ENCODE data around the gene GFPT1. TPM values are rescaled to one million over a fixed set of nuclear protein-coding genes. Genes with fewer than 3 reads are reported as not detected.

GFPT1 gene
- total and polyA plus RNA-seq, 9 of the 15 experiments (the other 6 are each of a cell fraction or from before 2014, with no cell fraction given), result 6.6 to 38.3 (median 15.9) TPM

DNA sequence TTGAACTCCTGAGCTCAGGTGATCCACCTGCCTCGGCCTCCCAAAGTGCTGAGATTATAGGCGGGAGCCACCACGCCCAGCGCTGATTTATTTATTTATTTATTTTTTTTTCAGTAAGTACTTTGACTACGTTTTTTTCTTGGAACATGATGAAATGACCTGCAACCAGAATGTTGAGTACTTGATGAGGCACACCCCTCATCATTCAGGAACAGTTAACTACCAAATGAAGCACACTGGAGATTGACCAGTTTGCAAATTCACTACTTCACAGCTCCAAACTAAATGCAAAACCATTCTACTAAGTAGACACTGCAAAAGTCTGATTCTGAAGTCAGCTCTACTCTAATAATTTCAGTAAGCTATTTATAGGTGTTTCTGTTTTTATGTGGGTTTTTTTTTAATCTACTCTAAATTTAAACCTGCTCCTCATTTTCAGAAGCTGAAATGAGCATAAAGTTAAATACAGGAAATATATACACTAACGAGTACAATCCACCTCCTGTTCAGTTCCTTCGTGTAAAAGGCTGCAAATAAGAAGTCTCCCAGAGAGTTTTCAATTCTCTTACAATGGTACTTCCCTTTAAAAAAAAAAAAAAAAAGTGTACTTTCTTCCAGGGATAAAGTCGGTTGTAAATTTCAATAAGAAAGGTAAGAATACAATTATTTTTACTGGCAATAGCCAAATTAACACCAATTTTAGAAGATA lies 1.4 kb downstream of the GFPT1 start (continued):
- peak; percentile 54; the same call in 1 of the 2 replicates for TF ChIP-seq PML (IDR thresholded peaks at IDR 0.05; ENCODE audit: low read length)
- no peak for TF ChIP-seq SREBF1 (IDR thresholded peaks at IDR 0.05; ENCODE audit: borderline replicate concordance, low read depth, low read length)
- peak in 1 of 2 experiments; percentile 43; a peak in 1 of 4 replicates for TF ChIP-seq ARNT (IDR thresholded peaks at IDR 0.05)
- no peak for TF ChIP-seq FUS (optimal IDR thresholded peaks at IDR 0.05; ENCODE audit: low read depth, low read length)
- TF ChIP-seq ZNF436 (CRISPR knock-in tag; IDR thresholded peaks at IDR 0.05), result no peak
- no peak for TF ChIP-seq BRCA1 (IDR thresholded peaks at IDR 0.05)
- no peak for TF ChIP-seq BRCA1 (CRISPR knock-in tag; IDR thresholded peaks at IDR 0.05)
- no peak for TF ChIP-seq KLF10 (CRISPR knock-in tag; IDR thresholded peaks at IDR 0.05)
- TF ChIP-seq, protein P1, sequence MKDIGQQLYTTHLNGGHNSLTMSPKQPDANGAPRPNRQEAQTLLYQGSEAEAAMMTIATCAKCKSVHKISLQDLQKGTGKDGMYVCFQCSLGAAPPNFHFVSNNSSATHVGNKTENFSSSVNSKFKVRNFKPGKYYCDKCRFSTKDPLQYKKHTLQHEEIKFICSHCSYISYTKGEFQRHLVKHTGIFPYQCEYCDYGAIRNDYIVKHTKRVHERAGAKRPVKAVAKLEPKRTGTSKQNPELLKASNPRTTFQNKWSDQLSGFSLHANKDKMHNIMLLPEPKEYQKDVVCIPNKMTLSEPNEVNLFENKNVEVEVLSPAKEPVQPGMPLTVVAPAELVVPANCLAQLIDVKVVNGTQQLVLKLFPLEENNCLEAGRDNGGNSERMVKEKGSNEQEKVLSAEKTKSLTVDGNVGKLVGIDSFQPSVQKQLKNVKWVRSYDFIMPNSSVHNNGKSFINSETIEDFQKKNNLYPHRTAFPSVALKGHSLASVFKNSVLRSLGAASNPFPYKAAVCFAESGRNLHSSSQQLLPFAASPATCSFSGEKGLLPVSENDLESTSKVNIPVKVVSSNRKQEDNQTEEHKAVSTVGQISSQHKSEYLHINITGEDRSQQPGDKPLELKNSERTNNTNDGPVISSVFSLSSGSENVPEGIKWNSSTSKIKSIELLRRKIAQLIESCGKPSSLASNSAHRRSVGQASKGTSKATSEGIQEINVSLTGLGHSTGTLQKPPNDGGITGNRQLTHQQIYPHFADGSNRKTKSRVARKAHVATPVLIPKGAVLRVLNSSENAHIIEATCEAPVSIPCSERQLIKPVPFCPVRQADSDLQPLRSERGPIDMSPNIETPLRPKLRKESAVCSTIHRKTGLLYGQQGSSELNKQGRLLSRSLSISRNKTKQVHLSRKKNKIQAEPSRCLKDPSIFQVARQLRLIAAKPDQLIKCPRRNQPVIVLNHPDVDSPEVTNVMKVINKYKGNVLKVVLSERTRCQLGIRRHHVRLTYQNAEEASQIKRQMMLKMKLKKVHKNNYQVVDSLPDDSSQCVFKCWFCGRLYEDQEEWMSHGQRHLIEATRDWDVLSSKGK (CRISPR knock-in tag; IDR thresholded peaks at IDR 0.05), result no peak
- TF ChIP-seq, protein P2, sequence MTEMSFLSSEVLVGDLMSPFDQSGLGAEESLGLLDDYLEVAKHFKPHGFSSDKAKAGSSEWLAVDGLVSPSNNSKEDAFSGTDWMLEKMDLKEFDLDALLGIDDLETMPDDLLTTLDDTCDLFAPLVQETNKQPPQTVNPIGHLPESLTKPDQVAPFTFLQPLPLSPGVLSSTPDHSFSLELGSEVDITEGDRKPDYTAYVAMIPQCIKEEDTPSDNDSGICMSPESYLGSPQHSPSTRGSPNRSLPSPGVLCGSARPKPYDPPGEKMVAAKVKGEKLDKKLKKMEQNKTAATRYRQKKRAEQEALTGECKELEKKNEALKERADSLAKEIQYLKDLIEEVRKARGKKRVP (CRISPR knock-in tag; IDR thresholded peaks at IDR 0.05), result peak; percentile 99
- TF ChIP-seq GATA2 (CRISPR knock-in tag; IDR thresholded peaks at IDR 0.05), result no peak
- TF ChIP-seq ZSCAN32 (CRISPR knock-in tag; IDR thresholded peaks at IDR 0.05), result peak; percentile 94
- TF ChIP-seq MTA3 (IDR thresholded peaks at IDR 0.05; ENCODE audit: borderline replicate concordance), result 0 out of 2 replicates have a peak, but pooled peaks have one; percentile 27
- TF ChIP-seq, protein P3, sequence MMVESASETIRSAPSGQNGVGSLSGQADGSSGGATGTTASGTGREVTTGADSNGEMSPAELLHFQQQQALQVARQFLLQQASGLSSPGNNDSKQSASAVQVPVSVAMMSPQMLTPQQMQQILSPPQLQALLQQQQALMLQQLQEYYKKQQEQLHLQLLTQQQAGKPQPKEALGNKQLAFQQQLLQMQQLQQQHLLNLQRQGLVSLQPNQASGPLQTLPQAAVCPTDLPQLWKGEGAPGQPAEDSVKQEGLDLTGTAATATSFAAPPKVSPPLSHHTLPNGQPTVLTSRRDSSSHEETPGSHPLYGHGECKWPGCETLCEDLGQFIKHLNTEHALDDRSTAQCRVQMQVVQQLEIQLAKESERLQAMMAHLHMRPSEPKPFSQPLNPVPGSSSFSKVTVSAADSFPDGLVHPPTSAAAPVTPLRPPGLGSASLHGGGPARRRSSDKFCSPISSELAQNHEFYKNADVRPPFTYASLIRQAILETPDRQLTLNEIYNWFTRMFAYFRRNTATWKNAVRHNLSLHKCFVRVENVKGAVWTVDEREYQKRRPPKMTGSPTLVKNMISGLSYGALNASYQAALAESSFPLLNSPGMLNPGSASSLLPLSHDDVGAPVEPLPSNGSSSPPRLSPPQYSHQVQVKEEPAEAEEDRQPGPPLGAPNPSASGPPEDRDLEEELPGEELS (CRISPR knock-in tag; IDR thresholded peaks at IDR 0.05; ENCODE audit: borderline replicate concordance), result no peak
- TF ChIP-seq GABPA (tag; conservative IDR thresholded peaks at IDR 0.05; ENCODE audit: low read depth), result peak; percentile 9; the same call in 1 of the 2 replicates
- no peak for TF ChIP-seq NCOA1 (IDR thresholded peaks at IDR 0.05; ENCODE audit: low read depth)
- TF ChIP-seq, protein P4, sequence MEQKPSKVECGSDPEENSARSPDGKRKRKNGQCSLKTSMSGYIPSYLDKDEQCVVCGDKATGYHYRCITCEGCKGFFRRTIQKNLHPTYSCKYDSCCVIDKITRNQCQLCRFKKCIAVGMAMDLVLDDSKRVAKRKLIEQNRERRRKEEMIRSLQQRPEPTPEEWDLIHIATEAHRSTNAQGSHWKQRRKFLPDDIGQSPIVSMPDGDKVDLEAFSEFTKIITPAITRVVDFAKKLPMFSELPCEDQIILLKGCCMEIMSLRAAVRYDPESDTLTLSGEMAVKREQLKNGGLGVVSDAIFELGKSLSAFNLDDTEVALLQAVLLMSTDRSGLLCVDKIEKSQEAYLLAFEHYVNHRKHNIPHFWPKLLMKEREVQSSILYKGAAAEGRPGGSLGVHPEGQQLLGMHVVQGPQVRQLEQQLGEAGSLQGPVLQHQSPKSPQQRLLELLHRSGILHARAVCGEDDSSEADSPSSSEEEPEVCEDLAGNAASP (IDR thresholded peaks at IDR 0.05), result no peak
- 0 out of 2 replicates have a peak, but pooled peaks have one; percentile 65 for TF ChIP-seq ZNF175 (CRISPR knock-in tag; IDR thresholded peaks at IDR 0.05; ENCODE audit: low read depth)
- TF ChIP-seq KHSRP (IDR thresholded peaks at IDR 0.05), result no peak
- no peak for TF ChIP-seq BHLHE40 (IDR thresholded peaks at IDR 0.05; ENCODE audit: low read length)
